Keratinocyte (primary cell): ENCODE data around the gene LSM12. TPM values are rescaled to one million over a fixed set of nuclear protein-coding genes. Genes with fewer than 3 reads are reported as not detected.
"Not testable (repeated sequence)": the region's sequence is repeated elsewhere in the genome, so short reads cannot be mapped to it uniquely, and the experiment has no call there.

Experiments
- DNase-seq: peaks from one replicate; pipeline ENCODE4 v3.0.0-alpha.2; 2011; ENCODE audit warnings: low read depth, missing footprints, low spot score
- FAIRE-seq: peaks from 2 replicates; lab custom pipeline; 2011; peaks lifted over from hg19 to GRCh38; lab: Jason Lieb, UNC
- H2AFZ ChIP-seq: 2 replicates; pipeline ENCODE4 v1.6.0; 2012; ENCODE audit warnings: low read length, control low read depth, inconsistent platforms; ENCODE audit not compliant: control insufficient read depth
- H3K27ac ChIP-seq: 2 replicates; pipeline ENCODE4 v1.5.1; 2011; ENCODE audit warnings: low read length; ENCODE audit not compliant: control insufficient read depth, insufficient read depth
- H3K27me3 ChIP-seq: 3 replicates; pipeline ENCODE4 v1.6.0; 2011; ENCODE audit warnings: low read length; ENCODE audit not compliant: control insufficient read depth, insufficient read depth; ENCODE audit errors: extremely low read depth
- H3K36me3 ChIP-seq, 2 experiments: 2 replicates in 1 of 2; 3 replicates in 1 of 2; pipeline ENCODE4 v1.5.1; 2011; ENCODE audit warnings: low read length in 2 of 2, mild to moderate bottlenecking in 1 of 2; ENCODE audit not compliant: control insufficient read depth in 2 of 2, insufficient read depth in 2 of 2; ENCODE audit errors: extremely low read depth in 1 of 2
- H3K4me1 ChIP-seq: 3 replicates; pipeline ENCODE4 v1.5.1; 2011; ENCODE audit warnings: low read length; ENCODE audit not compliant: control insufficient read depth, insufficient read depth; ENCODE audit errors: extremely low read depth
- H3K4me2 ChIP-seq: 3 replicates; pipeline ENCODE4 v1.6.0; 2011; ENCODE audit warnings: low read depth, low read length; ENCODE audit not compliant: control insufficient read depth, insufficient read depth; ENCODE audit errors: extremely low read depth
- H3K4me3 ChIP-seq, 3 experiments: fragments of 200-600 bp in 1 of 3; sonication (generic) in 1 of 3; 2 replicates in 2 of 3; 3 replicates in 1 of 3; pipeline ENCODE4 v1.5.1; 2011 to 2016; ENCODE audit warnings: low read length in 3 of 3, mild to moderate bottlenecking in 3 of 3, control low read depth in 2 of 3, inconsistent platforms in 1 of 3, low read depth in 1 of 3, mixed read lengths in 1 of 3, mixed run types in 1 of 3, moderate library complexity in 1 of 3; ENCODE audit not compliant: control insufficient read depth in 2 of 3, insufficient read depth in 2 of 3; ENCODE audit errors: extremely low read depth in 1 of 3
- H3K79me2 ChIP-seq: 2 replicates; pipeline ENCODE4 v1.6.0; 2012; ENCODE audit warnings: low read length; ENCODE audit not compliant: control insufficient read depth, insufficient read depth
- H3K9ac ChIP-seq: 3 replicates; pipeline ENCODE4 v1.6.0; 2011; ENCODE audit warnings: low read length; ENCODE audit not compliant: control insufficient read depth, insufficient read depth; ENCODE audit errors: extremely low read depth
- H3K9me1 ChIP-seq: 3 replicates; pipeline ENCODE4 v1.6.0; 2011; ENCODE audit warnings: low read length; ENCODE audit not compliant: control insufficient read depth, insufficient read depth; ENCODE audit errors: extremely low read depth
- H3K9me3 ChIP-seq: 2 replicates; pipeline ENCODE4 v1.5.1; 2012; ENCODE audit warnings: low read depth, low read length; ENCODE audit not compliant: control insufficient read depth
- H4K20me1 ChIP-seq: 3 replicates; pipeline ENCODE4 v1.6.0; 2011; ENCODE audit warnings: low read length; ENCODE audit not compliant: control insufficient read depth, insufficient read depth; ENCODE audit errors: extremely low read depth
- CTCF ChIP-seq, 3 experiments: IDR thresholded peaks in 1 of 3; conservative IDR thresholded peaks in 1 of 3; optimal IDR thresholded peaks in 1 of 3; 2 replicates in 2 of 3; 3 replicates in 1 of 3; pipeline versions ENCODE3 to v1.5.1; 2011; ENCODE audit warnings: low read length in 3 of 3, mild to moderate bottlenecking in 3 of 3, moderate library complexity in 2 of 3, control low read depth in 1 of 3, inconsistent platforms in 1 of 3; ENCODE audit not compliant: insufficient read depth in 2 of 3; ENCODE audit errors: extremely low read depth in 1 of 3
- EZH2 ChIP-seq: IDR thresholded peaks from one replicate; pipeline ENCODE4 v1.6.1; 2012; ENCODE audit warnings: inconsistent platforms, mild to moderate bottlenecking, low read length, moderate library complexity
- dilution Hi-C: fragments of 300-500 bp; cut with MboI; formaldehyde crosslinking; loops from one replicate; pipeline ENCODE4 v1.7.0; 2020; ENCODE audit warnings: low sequenced_read_pairs; ENCODE audit not compliant: extremely low pct_ligation_motif_present
- polyA plus RNA-seq, 5 experiments: library from polyadenylated mRNA; depleted of rRNA in 3 of 5; stranded (reverse) in 3 of 5; stranded (forward) in 1 of 5; unstranded in 1 of 5; fragments of >200 nt; gene quantifications; 1 replicate in 1 of 5; 2 replicates in 3 of 5; 3 replicates in 1 of 5; pipeline versions ENCODE4 v1.2.1 to v1.2.3, GENCODE V29; 2011 to 2012; ENCODE audit warnings: missing spikeins in 2 of 5, low read depth in 1 of 5, low replicate concordance in 1 of 5

Gene LSM12
- polyA plus RNA-seq, 1 donor (not counting 4 experiments of a cell fraction or from before 2014, with no cell fraction given), result 49.5 TPM

GRCh38 chr17:43998552-43998951, 67.9 kb downstream of the LSM12 start:
- Histone ChIP-seq H3K27me3 (peaks cover 7% of the 10 kb centered on the region), H3K9me1 (no peaks in the 10 kb centered on the region), H3K4me1 (peaks cover 17% of the 10 kb centered on the region), H3K79me2 (no peaks in the 10 kb centered on the region), H2AFZ (no peak overlapping the region), H3K9ac (no peak overlapping the region), H3K9me3 (no peaks in the 10 kb centered on the region), H3K36me3 (no peaks in the 10 kb centered on the region), H3K4me2 (no peak overlapping the region), H4K20me1 (no peaks in the 10 kb centered on the region), H3K27ac (no peak overlapping the region), H3K4me3 (no peak overlapping the region)
- dilution Hi-C loops, result no loop called here
- DNase-seq, result no peak
- TF ChIP-seq EZH2, result no peak
- TF ChIP-seq CTCF (optimal IDR thresholded peaks at IDR 0.05 in 1 of 3, IDR thresholded peaks at IDR 0.05 in 1 of 3, conservative IDR thresholded peaks at IDR 0.05 in 1 of 3; ENCODE audit: extremely low read depth in 1 of 3, insufficient read depth in 2 of 3, low read length in 3 of 3), result no peak
- FAIRE-seq, result peak; percentile 34

GRCh38 chr17:43997180-43997579, 69.3 kb downstream of the LSM12 start:
- peaks cover 11% of the 10 kb centered on the region for H3K4me1 ChIP-seq
- H3K36me3 ChIP-seq, H3K27me3 ChIP-seq, FAIRE-seq, H3K9me1 ChIP-seq, H3K27ac ChIP-seq, H4K20me1 ChIP-seq, H3K79me2 ChIP-seq, H3K9ac ChIP-seq, dilution Hi-C loops, H3K4me2 ChIP-seq, H3K4me3 ChIP-seq, H2AFZ ChIP-seq, DNase-seq, H3K9me3 ChIP-seq: not testable (repeated sequence)

GRCh38 chr17:43995150-43995471, 71.4 kb downstream of the LSM12 start:
- Histone ChIP-seq H3K9me3 (no peaks in the 10 kb centered on the region), H3K4me2 (peak overlapping the region; percentile 84), H3K27me3 (peaks cover 7% of the 10 kb centered on the region), H3K9me1 (no peaks in the 10 kb centered on the region), H3K9ac (peak overlapping the region; percentile 61), H3K27ac (no peak overlapping the region), H3K79me2 (no peaks in the 10 kb centered on the region), H3K4me1 (peaks cover 5% of the 10 kb centered on the region), H4K20me1 (no peaks in the 10 kb centered on the region), H2AFZ (no peak overlapping the region), H3K4me3 (peak overlapping the region in 2 of 3 experiments; percentile 53 to 58), H3K36me3 (no peaks in the 10 kb centered on the region)
- FAIRE-seq (no peak), DNase-seq (no peak)
- dilution Hi-C loops, result no loop called here
- TF ChIP-seq CTCF (optimal IDR thresholded peaks at IDR 0.05 in 1 of 3, IDR thresholded peaks at IDR 0.05 in 1 of 3, conservative IDR thresholded peaks at IDR 0.05 in 1 of 3; ENCODE audit: extremely low read depth in 1 of 3, insufficient read depth in 2 of 3, low read length in 3 of 3) (no peak), EZH2 (no peak)
